Stimulated activated CD8-positive, alpha-beta memory T cell treated with anti-CD3 and anti-CD28 coated beads, Interleukin-7, amount 100 ng/mL, for 24 hours (primary cell): ENCODE data around the gene MBOAT2.
"Not testable (repeated sequence)": the region's sequence is repeated elsewhere in the genome, so short reads cannot be mapped to it uniquely, and the experiment has no call there.

Source experiments
- DNase-seq: peaks from one replicate; pipeline ENCODE4 v3.0.0-alpha.2; 2020; ENCODE audit warnings: low read depth

MBOAT2 gene

DNA sequence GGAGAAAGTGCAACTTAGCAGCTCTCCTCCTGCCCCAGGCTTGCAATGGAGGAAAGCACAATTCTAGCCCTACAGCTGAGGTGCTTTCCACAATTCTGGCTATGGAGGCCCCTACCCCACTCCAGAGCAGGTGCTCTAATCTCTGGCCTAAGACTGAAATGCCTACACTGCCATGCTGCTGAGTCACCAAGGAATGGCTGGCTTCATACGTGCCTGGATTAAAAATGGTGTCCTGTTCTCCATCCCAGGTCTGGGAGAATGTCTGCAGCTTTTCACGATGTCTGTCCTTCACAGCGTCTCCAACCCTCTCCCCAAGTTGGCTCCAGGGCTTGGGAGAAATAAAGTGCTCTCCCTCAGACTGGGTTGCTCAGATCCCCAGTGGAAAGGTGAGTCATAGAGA, 48.5 kb downstream of the MBOAT2 start:
- DNase-seq = no peak

DNA sequence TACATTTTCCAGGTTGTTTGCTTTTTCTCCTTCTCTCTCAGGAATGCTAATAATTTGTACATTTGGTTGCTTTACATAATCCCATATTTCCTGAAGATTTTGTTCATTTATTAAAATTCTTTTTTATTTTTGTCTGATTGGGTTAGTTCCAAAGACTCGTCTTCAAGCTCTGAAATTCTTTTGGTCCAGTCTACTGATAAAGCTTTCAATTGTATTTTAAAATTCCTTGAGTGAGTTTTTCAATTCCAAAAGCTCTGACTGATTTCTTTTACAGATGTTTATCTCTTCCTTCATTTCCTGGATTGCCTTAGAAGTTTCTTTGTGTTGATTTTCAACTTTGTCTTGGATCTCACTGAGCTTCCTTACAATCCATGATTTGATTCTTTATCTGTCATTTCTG, 50.0 kb downstream of the MBOAT2 start:
- no peak for DNase-seq

DNA sequence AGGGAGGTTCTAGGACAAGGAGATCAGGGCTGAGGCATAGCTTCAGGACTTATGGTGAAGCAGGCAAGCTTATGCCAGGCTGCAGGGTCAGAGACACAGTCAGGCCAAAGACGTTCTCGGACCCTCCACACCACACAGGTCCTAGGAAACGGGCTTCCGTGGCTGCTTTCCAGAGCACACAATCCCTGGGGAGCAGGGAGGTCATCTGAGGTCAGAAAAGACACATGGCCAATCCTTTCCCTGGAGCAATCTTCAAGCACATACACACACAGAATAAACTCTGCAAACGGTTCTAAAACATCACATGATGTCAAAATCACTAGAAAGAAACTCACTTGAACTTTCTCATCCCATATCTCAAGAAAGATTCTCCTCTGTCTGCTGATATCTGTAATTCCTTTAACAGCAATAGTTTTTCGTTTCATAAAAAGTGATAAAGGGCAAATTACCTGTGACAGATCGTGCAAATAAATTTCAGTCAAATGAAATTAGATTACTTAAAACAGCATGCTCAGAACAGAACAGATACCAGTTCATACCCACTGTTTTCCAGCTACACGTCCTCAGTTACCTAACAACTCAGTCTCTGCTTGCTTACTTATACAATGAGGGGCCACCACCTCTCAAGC, 63.9 kb downstream of the MBOAT2 start:
- no peak for DNase-seq

DNA sequence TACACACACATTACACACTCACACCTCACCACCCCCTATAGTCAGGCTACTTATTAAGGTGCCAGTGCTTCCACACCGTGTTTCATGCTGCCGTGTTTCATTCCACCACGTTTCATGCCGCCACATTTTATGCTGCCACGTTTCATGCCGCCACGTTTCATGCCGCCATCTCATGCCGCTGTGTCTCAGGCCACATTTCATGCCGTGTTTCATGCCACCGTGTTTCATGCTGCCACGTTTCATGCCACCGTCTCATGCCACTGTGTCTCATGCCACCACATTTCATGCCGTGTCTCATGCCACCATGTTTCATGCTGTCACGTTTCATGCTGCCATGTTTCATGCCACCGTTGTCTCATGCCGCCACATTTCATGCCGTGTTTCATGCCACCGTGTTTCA, 65.1 kb downstream of the MBOAT2 start:
- no peak for DNase-seq

DNA sequence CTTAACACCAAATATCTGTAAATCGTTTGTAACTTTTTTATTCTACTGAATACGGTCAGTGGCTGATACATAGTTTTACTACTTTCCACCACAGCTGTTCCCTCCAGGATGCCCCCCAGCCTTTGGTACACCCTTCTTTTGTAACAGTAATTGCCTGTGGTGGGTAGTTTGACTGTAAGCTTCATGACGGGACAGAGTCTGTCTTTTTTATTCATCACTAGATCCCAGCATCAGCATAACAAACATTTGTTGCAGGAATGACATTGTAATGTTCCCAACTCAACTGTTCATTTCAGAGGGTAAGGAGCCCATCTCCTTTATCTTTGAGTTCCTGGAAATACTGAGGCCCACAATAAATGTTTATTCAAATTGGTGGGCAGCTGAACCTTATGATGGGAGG, 67.5 kb downstream of the MBOAT2 start:
- DNase-seq = no peak

DNA sequence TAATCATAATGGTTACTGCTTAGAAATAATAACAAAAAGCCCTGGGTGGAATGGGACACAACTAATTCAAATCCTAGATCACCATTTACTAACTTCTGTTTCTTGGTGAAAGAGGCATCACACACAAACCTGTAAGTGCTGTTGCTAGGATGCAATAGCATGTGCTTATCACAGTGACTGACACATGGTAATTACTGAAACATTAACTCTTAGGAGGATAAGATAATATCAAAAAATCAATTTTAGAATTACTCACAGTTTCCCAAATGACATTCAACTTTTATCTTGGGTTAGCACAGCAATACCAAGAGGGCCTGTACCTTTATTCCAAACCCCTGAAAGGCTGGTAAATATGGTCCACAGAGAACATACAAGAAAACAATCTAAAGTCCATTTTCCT, 69.1 kb downstream of the MBOAT2 start:
- no peak for DNase-seq

DNA sequence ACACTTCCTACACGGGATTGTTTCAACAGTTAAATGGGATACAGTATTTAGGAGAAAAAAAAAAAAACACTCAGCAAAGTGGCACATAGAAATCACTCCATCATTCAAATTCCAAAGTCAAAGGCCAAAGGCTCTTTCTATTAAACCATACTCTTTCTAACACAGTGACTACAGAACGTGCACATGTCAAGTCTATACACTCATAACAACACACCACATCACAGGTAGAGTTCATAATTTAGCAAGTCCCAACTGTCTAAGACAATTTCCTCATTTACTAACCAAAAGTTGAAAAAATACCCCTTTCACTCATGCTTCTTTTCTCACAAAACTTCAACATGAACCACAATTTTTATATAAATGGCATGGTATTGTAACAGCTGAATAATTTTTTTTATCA, 70.8 kb downstream of the MBOAT2 start:
- no peak for DNase-seq

DNA sequence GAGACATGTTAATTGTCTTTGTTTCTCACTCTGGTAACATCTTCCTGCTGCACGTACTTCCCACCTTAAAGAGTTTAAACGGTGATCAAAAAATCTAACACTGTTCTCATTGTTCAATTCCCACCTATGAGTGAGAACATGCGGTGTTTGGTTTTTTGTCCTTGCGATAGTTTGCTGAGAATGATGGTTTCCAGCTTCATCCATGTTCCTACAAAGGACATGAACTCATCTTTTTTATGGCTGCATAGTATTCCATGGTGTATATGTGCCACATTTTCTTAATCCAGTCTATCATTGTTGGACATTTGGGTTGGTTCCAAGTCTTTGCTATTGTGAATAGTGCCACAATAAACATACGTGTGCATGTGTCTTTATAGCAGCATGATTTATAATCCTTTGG, 73.3 kb downstream of the MBOAT2 start:
- not testable (repeated sequence) for DNase-seq

DNA sequence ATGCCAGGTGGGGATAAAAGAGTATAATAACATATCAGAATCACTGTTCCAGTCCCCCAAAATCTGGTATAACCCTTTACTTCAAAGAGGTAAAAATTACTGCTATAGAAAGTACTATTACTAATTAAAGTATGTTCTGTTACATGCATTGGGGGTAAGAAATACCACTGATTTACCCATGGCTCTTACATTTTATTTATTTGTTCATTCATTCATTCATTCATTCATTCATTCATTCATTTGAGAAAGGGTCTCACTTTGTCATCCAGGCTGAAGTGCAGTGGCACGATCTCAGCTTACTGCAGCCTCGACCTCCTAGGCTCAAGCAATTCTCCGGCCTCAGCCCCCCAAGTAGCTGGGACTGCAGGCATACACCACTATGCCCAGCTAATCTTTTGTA, 74.4 kb downstream of the MBOAT2 start:
- no peak for DNase-seq

DNA sequence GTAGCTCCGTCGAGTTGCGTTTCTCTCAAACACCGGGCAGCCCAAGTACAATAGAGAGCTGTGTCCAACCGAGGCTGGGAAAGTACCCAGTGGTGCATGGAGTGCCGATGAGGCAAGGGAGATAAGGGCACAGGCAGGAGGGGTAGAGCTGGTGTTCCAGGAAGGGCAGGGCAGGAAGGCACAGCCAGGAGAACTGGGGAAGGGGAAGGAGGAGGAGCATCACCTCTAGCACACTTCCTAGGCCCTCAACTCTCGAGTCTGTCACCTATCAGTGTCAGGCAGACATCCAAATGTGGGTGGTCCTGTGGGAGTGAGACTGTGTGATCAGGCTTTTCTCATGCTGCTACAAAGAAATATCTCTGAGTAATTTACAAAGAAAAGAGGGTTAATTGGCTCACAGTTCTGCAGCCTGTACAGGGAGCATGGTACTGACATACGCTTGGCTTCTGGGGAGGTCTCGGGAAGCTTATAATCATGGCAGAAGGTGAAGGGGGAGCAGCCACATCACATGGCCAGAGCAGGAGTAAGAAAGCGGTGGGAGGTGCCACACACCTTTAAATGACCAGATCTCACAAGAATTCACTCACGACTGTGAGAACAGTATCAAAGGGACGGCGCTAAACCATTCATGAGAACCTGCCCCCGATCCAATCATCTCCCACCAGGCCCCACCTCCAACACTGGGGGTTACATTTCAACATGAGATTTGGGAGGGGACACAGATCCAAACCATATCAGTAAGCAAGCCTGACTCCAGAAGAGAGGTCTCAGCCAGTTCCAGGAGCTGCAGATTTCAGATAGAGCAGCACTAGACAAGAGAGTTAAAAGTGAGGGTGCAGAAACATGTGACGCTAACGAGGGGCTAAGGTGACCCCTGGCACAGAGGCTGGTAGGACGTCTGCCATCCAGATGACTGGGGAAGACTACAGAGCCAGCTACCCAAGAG, 75.7 kb downstream of the MBOAT2 start:
- no peak for DNase-seq

DNA sequence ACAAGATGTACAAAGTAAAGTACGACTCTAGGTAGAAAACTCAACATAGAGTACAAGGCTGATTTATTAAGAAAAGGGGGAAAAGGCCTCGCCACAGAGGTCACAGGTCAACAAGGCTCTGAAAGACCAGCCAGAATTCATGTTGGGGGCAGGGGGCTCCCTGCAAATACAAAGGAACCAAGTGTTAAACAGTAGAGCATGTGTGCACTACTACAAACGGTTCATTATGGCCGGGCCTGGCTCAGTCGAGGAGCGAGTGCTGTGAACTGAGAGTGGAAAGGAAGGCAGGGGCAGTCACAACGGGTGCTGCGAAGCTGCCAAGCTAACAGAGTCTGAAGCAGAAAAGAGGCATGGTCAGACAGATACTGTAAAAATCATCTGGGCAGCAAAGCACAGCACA, 77.1 kb downstream of the MBOAT2 start:
- DNase-seq = no peak

DNA sequence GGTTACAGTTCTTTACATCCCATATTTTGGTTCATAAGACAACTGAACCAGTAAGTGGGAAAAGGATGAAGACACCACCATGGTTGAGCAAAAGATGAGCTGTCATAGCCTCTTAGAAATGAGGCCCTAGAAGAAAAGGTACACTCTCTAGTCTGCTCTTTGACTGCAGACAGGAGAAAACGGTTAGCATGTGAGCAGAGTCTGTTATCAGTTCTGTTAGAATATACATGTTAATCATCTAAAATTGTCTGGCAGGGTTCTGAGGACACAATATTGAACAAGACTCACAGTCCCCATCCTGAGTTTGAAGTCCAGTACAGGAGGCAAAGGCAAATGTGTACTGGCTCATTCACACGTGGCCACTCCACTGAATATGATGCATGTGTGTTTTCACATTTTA, 78.1 kb downstream of the MBOAT2 start:
- no peak for DNase-seq

DNA sequence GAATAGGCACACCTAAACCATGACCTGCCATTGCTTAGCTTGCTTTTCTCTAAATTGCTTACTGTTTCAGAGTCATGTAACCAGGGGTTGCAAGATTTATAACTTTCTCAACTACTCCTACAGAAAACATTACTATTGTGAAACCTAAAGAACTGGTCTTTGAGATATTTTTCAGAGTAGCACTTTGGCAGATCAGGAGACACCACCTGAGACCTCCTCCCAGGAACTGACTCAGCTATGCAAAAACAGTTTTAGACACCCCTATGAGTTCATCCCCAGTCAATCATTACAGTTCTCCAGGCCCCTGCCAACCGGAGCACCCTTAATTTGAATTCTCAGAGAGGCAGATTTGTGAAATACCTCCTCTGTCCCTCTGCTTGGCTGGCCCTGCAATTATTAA, 80.3 kb downstream of the MBOAT2 start:
- DNase-seq = no peak

DNA sequence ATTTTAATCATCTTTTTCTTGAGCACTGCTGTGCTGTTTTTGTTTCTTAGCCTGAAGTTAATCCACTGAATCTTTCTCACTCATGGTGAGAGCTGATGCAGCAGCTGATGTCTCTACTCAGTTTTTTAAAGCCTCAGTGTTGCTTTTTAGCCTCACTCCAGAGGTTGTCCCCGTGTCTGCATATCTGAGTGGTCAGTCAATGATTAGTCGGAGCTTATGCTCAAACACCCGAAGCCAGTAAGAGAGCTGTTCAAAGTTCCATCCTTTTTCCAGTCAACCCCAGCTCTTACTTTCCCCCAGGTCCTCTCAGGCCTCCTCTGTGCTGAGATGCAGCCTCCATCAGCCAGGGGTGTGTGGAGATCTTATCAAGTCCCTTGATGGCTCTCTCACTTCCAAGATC, 81.1 kb downstream of the MBOAT2 start:
- DNase-seq = no peak

DNA sequence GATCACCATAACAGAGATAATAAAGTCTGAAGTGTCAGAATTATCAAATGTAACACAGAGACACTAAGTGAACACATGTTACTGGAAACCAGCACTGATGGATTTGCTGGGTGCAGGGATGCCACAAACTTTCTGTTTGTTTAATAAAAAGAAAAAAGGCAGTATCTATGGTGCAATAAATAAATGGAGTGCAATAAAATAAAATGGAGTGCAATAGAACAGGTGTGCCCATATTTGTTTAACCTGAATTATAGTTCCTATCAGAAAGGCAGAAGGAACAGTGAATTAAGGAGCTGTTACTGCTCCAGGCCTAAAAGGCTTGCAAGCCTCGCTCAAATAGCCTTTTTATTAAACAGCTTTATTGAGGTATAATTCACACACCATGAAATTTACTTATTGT, 85.1 kb downstream of the MBOAT2 start:
- DNase-seq = no peak

DNA sequence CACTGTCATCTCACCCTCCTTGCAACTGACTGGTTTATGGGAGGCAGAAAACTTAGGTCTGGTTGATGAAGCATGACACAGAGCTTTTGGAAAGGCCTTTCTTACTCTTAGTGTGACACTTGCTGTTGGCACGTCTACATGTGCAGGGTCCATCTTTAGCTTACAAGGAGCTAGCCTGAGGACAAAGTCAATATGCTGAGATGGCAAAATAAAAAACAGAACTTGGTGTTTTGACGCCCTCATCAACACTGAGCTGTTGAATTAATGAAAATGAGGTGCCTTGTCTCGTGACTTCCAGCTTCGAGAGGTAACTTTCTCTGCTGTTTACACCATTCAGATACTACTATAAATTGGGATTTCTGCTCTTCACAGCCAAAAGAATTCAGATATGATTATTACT, 87.5 kb downstream of the MBOAT2 start:
- no peak for DNase-seq

DNA sequence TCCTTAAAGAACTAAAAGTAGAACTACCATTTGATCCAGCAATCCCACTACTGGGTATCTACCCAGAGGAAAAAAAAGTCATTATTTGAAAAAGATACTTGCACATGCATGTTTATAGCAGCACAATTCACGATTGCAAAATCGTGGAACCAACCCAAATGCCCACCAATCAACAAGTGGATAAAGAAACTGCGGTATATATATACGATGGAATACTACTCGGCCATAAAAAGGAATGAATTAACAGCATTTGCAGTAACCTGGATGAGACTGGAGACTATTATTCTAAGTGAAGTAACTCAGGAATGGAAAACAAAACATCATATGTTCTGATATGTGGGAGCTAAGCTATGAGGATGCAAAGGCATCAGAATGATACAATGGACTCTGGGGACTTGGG, 89.7 kb downstream of the MBOAT2 start:
- DNase-seq = not testable (repeated sequence)

DNA sequence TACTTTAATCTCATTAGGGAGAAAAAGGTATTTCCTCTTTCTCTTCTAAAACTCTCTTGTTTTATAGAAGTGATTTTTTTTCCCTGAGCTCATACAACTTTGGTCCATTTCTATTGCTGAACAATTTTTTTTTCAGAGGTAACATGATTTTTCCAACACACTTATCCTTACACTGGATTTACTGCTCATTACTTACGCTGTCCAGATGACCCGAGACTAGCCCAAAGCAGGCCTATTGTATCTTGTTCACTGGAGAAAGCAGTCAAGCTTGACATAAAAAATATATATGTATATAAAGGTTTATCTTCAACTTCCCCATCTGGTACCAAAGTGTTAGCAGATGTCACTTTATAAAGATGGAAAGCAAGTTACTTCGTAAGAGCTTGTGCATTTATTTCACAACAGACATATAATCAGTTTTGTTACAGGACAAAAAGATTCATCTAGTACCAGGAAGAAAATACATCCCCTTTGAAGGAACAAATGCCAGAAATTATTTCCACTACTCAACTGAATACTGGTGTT, 95.7 kb downstream of the MBOAT2 start:
- DNase-seq = no peak

DNA sequence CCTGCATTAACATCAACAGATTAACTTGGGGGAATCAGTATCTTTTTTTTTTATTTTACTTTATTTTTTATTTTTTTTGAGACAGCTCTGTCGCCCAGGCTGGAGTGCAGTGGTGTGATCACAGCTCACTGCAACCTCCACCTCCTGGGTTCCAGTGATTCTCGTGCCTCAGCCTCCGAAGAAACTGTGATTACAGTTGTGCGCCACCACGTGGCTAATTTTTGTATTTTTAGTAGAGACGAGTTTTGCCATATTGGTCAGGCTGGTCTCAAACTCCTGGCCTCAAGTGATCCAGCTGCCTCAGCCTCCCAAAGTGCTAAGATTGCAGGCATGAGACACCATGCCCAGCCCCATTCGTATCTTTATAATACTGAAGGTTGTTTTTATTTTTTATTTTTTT, 99.6 kb downstream of the MBOAT2 start:
- not testable (repeated sequence) for DNase-seq

DNA sequence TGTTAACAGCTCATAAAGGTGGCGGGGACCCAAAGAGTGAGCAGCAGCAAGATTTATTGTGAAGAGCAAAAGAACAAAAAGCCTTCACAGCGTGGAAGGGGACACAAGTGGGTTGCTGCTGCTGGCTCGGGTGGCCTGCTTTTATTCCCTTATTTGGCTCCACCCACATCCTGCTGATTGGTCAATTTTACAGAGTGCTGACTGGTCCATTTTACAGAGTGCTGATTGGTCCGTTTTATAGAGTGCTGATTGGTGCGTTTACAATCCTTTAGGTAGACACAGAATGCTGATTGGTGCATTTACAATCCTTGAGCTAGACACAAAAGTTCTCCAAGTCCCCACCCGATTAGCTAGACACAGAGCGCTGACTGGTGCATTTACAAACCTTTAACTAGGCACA, 100.7 kb downstream of the MBOAT2 start:
- not testable (repeated sequence) for DNase-seq

DNA sequence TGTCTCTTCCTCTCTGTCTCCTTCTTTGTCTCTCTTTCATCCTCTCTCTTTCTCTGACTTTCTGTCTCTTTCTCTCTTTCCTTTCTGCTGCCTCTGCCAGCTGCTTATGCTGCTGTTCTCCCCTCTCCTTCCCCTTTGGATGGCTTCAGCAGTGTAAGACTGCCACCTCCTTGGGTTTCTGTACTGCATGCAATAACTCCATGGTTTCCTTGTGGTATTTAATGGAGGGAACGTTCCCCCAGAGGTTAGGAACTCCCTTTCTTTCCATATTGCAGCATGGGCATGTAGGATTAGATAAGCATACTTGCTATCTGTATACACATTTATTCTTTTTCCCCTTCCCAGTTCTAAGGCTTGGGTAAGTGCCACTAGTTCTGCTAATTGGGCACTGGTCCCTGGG, 106.3 kb downstream of the MBOAT2 start:
- DNase-seq = not testable (repeated sequence)

DNA sequence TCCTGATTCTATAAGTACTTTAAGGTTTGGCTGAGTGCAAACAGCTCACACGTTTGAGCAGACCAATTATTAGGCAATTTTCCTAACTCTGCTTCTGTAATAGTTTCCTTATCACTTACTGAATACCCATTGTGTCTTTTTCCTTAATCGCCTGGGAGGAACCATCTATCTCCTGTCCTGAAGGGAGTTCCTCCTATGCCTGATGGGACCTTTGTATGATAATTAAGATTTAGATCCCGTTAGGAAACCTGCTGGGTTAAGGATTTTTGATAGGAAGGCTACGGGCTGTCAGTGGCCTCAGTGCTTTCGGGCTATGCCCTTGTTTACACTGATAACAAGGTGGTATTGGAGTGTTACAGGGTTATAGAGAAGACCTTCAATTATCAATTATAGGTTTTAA, 106.8 kb downstream of the MBOAT2 start:
- DNase-seq = not testable (repeated sequence)
